Left renal cortex interstitium (tissue), 4 donors: Measurements from ENCODE around the gene SMIM5. TPM values are rescaled to one million over a fixed set of nuclear protein-coding genes. Genes with fewer than 3 reads are reported as not detected.
"Not testable (repeated sequence)": the region's sequence is repeated elsewhere in the genome, so short reads cannot be mapped to it uniquely, and the experiment has no call there.

Experiments used
- DNase-seq, 4 donors: peaks; one replicate each; pipeline ENCODE4 v3.0.0-alpha.2; 2013; ENCODE audit warnings: low read depth in 4 of 4, low spot score in 2 of 4, missing footprints in 1 of 4
- polyA plus RNA-seq, 4 donors: library from polyadenylated mRNA; unstranded; fragments of 120-200 nt; gene quantifications; one replicate each; pipeline ENCODE4 v1.2.1, GENCODE V29; 2013; ENCODE audit not compliant: insufficient read length in 4 of 4

SMIM5 gene
- polyA plus RNA-seq, 4 donors = 5.0 to 9.9 (median 6.5) TPM

DNA sequence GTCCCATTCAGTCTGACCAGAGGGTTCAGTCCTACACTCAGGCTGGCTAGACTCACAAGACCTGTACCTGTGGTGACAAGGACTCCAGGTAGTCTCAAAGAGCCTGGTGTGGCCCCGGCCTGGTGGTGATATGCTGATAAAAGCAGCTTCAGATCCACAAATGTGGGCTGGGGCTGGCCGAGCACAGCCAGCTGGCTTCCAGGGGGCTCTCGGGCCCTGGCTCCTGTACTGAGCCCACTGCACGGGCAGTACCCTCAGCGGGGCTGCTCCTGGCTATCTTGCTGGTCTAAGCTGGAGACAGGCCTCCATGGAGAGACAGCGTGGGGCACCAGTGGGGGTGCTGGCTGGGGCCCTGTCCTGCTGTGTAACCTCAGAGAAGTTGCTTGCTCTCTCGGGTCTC is 4.3 kb downstream of the SMIM5 start:
- DNase-seq = no peak

DNA sequence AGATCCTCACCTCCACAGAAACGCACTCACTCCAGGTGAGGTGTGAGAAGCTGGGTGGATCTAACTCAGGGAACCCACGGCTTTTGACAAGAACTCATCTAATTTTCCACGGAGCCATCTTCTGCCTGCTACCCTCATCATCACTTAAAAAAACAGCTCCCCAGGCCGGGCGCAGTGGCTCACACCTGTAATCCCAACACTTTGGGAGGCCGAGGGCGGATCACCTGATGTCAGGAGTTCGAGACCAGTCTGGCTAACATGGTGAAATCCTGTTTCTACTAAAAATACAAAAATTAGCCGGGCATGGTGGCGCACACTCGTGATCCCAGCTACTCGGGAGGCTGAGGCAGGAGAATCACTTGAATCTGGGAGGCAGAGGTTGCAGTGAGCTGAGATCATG is 4.8 kb downstream of the SMIM5 start:
- not testable (repeated sequence) for DNase-seq

DNA sequence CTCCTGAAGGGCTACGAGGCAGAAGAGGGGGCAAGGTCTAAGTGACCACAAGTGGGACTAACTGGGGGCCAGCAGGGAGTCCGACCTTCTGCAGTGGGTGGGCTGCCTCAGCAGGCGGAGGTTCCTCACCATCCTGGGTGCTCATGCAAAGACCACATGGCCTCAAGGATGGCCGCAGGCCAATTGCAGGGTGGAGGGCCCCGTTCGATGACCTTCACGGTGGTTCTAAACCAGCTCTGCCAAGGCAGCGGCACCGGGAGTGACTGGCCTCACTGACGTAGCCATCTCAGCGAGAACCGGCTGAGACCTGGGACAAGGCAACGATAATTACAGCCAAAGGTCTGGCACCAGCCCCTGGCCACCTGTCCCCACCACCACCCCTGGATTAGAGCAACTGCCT is 5.7 kb downstream of the SMIM5 start:
- DNase-seq = no peak

DNA sequence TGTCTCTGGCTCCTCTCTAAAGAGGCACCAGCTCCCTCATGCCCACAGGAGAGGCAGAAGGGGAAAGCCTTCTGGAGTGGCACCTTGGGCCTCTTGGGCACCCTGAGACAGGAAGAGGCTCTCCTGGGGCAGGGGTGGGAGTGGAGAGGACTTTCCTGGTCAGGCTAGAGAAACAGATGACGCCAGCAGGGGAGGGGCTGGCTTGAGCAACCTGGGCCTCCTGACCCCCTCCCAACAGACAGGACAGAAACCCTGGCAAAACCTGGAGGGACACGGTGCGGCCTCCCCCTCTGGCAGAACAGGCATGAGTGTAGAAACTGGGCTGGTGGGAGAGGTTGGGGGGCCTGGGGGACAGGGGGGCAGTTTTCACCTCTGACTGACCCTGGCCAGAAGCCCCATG is 6.1 kb downstream of the SMIM5 start:
- no peak for DNase-seq

GRCh38 chr17:75639771-75640555 is 6.7 kb downstream of the SMIM5 start:
- DNase-seq = no peak

- DNase-seq = no peak
Measured at GRCh38 chr17:75640556-75641119, 7.4 kb downstream of the SMIM5 start.

- DNase-seq = no peak
Measured at GRCh38 chr17:75641343-75641742, 8.1 kb downstream of the SMIM5 start.

DNA sequence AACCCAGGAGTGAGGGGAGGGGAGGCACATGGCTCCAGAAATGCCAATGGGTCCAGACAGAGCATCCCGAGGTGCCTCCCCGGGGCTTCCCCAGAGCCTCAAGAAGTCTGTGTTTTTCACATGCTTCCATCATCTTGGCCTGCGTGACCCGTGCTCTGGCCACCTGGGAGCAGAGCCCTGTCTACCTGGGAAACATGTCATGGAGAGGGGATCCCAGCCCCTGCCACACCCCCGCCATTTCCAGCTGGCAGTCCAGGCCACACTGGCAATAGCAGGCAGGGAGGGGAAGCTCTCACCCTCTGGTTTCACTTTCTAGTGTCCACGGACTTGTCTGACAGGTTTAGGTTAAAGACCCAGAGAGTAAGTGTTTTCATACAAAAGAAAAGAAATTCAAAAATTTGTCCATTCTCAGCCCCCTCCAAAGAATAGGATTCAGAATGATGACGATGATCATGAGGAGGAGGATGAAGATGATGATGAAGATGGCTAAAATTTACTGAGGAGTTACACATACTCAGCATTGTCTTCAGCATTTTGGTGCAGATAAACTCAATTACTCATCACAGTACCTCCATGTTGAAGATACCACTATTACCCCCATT is 9.0 kb downstream of the SMIM5 start:
- DNase-seq = no peak

DNA sequence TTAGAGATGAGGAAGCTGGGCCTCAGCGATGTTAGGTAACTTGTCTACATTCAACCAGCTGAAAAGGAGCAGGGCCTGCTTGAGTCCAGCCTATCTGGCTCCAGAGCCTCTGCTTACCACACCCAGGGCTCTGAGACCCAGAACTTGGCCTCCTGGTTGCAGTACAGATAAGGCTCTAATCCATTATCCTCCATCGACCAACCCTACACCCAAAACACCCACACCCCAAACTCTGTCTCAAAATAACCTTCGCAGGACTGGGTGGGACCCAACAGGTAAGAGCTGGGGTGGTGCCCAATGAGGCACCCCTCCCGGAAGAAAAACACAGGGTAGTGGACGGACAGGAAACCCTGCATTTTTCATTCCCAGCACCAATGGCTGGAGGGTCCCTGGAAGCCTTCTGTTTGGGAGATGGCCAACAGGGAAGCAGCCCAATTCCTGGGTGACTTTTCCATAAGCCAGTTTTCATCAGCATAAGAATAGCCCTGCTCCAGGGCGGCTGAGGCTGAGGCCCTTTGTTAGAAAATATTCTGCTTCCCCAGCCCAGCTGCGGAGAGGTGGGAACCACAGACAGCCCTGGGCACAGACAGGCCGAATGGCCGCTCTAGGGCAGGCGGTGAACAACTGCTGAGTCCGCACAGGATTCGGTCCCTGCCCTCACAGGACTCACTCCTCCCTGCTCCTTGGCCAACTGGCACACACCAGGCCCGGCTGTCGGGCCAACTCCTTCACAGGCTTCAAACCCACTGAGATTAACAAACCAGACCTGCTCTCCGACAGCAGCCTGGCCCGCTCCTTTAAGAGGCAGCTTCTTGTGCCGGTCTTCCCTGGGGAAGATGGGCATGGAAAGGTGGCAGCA is 9.8 kb downstream of the SMIM5 start:
- no peak for DNase-seq

GRCh38 chr17:75643643-75644017 is 10.4 kb downstream of the SMIM5 start:
- no peak for DNase-seq

DNA sequence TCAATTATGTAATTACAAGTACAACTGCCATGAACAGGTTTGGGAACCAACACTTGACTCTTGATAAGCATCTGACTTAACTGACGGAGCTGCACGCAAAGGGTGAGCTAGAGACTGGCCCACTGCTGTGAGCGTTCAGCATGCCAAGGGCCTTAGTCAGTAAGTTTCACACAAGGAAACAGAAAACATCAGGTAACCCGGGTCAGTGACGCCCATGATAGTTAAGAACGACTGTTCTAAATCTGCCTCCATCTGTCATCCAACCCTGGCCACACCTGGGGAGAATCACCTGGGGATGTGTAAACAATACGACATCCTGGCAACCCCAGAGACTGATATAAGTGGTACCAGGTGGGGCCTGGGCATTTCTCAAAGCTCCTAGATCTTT is 12.3 kb downstream of the SMIM5 start:
- no peak for DNase-seq

DNA sequence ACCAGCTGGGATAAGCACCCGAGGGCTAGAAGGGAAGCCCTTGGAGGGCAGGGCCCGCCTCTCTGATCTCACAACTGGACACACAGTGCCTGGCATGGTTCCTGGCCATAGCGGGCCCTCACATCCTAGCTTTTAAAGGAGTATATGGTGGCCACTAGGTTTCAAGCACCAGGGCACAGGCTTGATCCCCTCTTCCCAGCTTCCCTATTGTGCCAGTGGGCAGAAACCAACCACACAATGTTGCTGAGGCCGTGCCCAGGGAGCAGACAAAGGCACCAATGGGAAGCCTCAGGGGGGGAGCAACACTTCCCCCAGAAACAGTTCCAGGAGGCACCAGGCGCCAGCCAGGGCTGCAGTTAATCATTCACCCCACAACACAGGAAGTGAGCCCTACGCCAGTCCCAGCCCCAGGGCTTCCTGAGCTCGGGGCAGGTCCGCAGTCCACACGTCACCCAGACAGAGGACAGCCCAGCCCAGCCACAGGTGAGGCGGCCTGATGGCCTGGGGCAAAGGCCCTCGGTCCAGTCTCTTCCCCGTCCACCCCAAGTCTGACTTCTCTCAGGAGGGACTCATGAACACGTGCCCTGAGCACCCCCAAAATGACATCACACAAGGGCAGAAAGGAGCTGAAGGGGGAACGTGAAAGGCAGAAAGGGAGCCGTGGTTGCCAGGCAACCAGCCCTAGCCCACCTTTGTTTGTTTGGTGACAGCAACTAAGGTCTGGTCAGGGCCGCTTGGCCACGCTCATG is 12.8 kb downstream of the SMIM5 start:
- no peak for DNase-seq

GRCh38 chr17:75646638-75646992 is 13.4 kb downstream of the SMIM5 start:
- no peak for DNase-seq

GRCh38 chr17:75647061-75647460 is 13.8 kb downstream of the SMIM5 start:
- no peak for DNase-seq

- no peak for DNase-seq
Measured at GRCh38 chr17:75647921-75648320, 14.7 kb downstream of the SMIM5 start.

- no peak for DNase-seq
Measured at GRCh38 chr17:75649687-75650086, 16.5 kb downstream of the SMIM5 start.

DNA sequence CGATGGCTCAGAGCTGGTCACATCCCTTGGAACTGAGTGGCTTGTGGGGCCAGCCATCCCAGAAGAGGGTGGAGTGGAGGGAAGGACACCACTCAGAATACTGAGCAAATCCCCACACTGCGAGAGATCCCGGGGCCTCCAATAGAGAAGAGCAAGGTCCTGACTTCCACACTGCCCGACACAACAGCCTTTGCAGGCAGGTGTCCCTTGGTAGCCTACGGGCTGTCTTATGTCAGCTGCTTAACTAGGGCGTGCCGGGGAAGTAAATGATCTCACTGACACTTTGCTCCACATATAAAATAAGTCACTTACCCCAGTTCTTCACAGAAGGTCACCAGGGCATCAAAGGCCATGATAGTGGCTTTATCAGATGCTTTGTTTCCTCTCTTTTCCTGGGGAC is 17.6 kb downstream of the SMIM5 start:
- DNase-seq = no peak

DNA sequence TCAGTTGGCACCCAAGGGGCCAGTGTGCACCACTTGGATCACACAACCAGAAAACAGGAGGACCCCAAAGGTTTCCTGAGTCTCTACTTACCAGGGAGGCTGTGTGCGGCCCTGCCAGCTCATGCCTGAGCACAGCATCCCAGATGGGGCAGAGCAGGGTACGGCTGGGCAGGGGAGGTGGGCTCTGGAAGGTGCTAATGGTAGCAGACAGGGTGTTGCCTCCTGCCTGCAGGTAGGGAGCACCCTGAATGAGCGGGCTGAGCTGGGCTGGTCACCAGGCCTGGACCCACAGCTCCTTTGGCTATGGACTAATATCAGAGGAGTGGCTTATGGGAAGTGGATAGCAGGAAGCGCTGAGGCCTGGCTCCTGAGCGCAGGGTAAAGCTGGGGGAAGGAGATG is 19.1 kb downstream of the SMIM5 start:
- no peak for DNase-seq

- no peak for DNase-seq
Measured at GRCh38 chr17:75652934-75653549, 19.8 kb downstream of the SMIM5 start.

- no peak for DNase-seq
Measured at GRCh38 chr17:75654176-75654575, 20.9 kb downstream of the SMIM5 start.
